ENCODE measurements around the gene SLX9. TPM values are rescaled to one million over a fixed set of nuclear protein-coding genes. Genes with fewer than 3 reads are reported as not detected.
A peak's percentile ranks its signal among the peaks of the same experiment; 100 is the strongest.

Gene SLX9
- total and polyA plus RNA-seq, 10 donors = 6.1 to 35.4 (median 27.0) TPM

- WGBS, 5 donors = 64 to 73% (median 65%) methylated on average over 19 to 36 of the region's 36 CpGs
- no peak for TF ChIP-seq POLR2AphosphoS5 (IDR thresholded peaks at IDR 0.05)
- TF ChIP-seq CTCF (IDR thresholded peaks at IDR 0.05 in 8 of 11, conservative IDR thresholded peaks at IDR 0.05 in 3 of 11) = no peak
- no peak for TF ChIP-seq POLR2A (IDR thresholded peaks at IDR 0.05)
- Histone ChIP-seq H3K27ac (no peak overlapping the region), H3K27me3 (replicated peaks in 1 of 7) (peaks cover 0 to 52% (median 0%) of the 10 kb centered on the region in 7 donors), H3K36me3 (no peaks in the 10 kb centered on the region), H3K4me3 (no peak overlapping the region), H3K4me1 (peaks cover 0 to 44% (median 28%) of the 10 kb centered on the region in 6 donors), H3K9me3 (no peaks in the 10 kb centered on the region)
- intact Hi-C loops (cut with DNase I; ENCODE audit: low total_unique reads) = no loop called here
- peak; percentile 62 for DNase-seq
These were observed 57.4 kb downstream of the SLX9 start for GRCh38 chr21:44996983-44997936.

DNA sequence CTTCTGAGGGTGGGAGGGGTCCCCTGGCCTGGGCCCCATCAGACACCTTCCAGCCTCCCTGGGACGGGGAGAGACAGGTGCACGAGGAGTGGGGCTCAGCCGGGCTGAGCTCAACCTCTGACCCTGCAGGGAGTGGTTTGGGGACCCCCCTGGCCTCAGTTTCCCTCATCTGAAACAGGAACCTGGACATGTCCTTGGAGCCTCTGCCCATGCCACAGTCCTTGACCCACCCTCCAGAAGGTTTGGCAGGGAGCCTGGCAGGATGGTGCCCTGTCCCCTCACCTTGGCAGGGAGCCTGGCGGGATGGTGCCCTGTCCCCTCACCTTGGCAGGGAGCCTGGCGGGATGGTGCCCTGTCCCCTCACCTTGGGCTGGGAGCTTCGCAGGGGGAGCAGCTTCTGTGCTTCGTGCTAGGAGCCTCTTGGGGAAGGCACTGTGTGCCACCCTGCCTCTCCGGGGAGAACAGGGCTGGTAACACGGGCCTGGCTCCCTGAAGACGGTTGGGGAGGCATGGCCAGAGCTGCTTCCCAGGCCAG is 58.3 kb downstream of the SLX9 start:
- no peaks in the 10 kb centered on the region for H3K36me3 ChIP-seq
- WGBS, 5 donors = 71 to 90% (median 77%) methylated on average over 2 to 10 of the region's 10 CpGs
- peaks cover 0 to 46% (median 0%) of the 10 kb centered on the region in 7 donors for H3K27me3 ChIP-seq (replicated peaks in 1 of 7)
- no peak overlapping the region for H3K27ac ChIP-seq
- TF ChIP-seq CTCF (IDR thresholded peaks at IDR 0.05 in 8 of 11, conservative IDR thresholded peaks at IDR 0.05 in 3 of 11) (no peak), POLR2A (IDR thresholded peaks at IDR 0.05) (no peak), POLR2AphosphoS5 (IDR thresholded peaks at IDR 0.05) (no peak)
- intact Hi-C loops (cut with DNase I; ENCODE audit: low total_unique reads) = no loop called here
- H3K4me1 ChIP-seq = peaks cover 0 to 53% (median 32%) of the 10 kb centered on the region in 6 donors
- no peak overlapping the region for H3K4me3 ChIP-seq
- H3K9me3 ChIP-seq = no peaks in the 10 kb centered on the region
- no peak for DNase-seq

DNA sequence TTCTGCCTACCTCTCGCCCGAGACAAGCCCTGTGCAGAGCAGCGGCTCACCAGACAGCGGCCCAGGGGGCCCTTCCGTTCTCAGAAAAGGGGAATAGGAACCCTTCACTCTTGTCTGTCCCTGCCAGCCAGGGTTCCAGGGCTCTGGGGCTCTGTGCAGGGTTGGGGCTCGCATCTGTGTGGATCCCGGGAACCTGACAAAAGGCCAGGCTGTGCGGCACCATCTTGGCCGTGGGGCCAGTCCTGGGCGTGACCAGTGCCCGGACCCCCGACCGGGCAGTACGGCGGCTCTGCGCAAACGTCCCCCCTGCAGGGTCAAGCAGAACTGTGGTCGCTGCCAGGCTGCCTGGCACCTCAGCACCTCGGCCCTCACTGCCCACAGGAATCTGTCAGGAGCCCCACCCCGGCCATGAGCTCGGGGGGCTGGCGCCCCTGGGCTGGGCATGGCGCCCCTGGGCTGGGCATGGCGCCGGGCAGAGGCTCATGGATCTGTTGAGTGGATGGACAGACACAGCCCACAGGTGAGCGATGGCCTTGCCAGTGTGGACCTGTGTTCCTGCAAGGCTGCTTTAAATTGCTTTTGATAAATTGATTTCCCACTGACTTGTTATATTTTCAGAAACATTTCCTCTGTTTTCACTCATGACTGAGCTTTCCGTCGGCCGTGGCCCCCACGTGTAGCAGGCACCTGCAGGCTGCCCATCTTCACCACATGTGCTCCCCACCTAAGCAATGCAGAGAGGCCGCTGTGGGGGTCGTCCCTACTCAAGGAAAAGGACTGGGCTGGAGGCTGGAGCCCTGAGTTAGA is 59.0 kb downstream of the SLX9 start:
- Histone ChIP-seq H3K9me3 (no peaks in the 10 kb centered on the region), H3K4me1 (peaks cover 0 to 59% (median 34%) of the 10 kb centered on the region in 6 donors), H3K36me3 (no peaks in the 10 kb centered on the region), H3K27ac (no peak overlapping the region), H3K27me3 (replicated peaks in 1 of 7) (peaks cover 0 to 46% (median 0%) of the 10 kb centered on the region in 7 donors), H3K4me3 (no peak overlapping the region)
- 73 to 81% (median 80%) methylated on average over 21 to 32 of the region's 32 CpGs for WGBS, 5 donors
- TF ChIP-seq POLR2AphosphoS5 (IDR thresholded peaks at IDR 0.05) = no peak
- no peak for TF ChIP-seq CTCF (IDR thresholded peaks at IDR 0.05 in 8 of 11, conservative IDR thresholded peaks at IDR 0.05 in 3 of 11)
- no peak for TF ChIP-seq POLR2A (IDR thresholded peaks at IDR 0.05)
- intact Hi-C loops (cut with DNase I; ENCODE audit: low total_unique reads) = no loop called here
- peak; percentile 68 for DNase-seq
